TTC549 (cell line): Measurements from ENCODE around the gene CHMP6.

Experiments used
- FAIRE-seq: peaks from 2 replicates; lab custom pipeline; 2012; peaks lifted over from hg19 to GRCh38; lab: Jason Lieb, UNC

CHMP6 gene

GRCh38 chr17:80991645-80992076 is at the start of gene CHMP6:
TSS of gene CHMP6 (plus strand) at chr17:80991841. CDS start at chr17:80991919, 78 bp downstream.
- FAIRE-seq = no peak

GRCh38 chr17:80942423-80943345 is 49.0 kb upstream of the CHMP6 start:
- no peak for FAIRE-seq

GRCh38 chr17:80943346-80944145 is 48.1 kb upstream of the CHMP6 start:
- FAIRE-seq = no peak

GRCh38 chr17:80944326-80944725 is 47.3 kb upstream of the CHMP6 start:
- no peak for FAIRE-seq

- no peak for FAIRE-seq
These were observed 45.9 kb upstream of the CHMP6 start for GRCh38 chr17:80945736-80946135.

GRCh38 chr17:80946449-80946848 is 45.2 kb upstream of the CHMP6 start:
- no peak for FAIRE-seq

- FAIRE-seq = no peak
These were observed 44.3 kb upstream of the CHMP6 start for GRCh38 chr17:80947200-80947940.

GRCh38 chr17:80948019-80948975 is 43.3 kb upstream of the CHMP6 start:
- no peak for FAIRE-seq

- no peak for FAIRE-seq
These were observed 42.6 kb upstream of the CHMP6 start for GRCh38 chr17:80948976-80949450.

- FAIRE-seq = no peak
These were observed 41.9 kb upstream of the CHMP6 start for GRCh38 chr17:80949451-80950421.

- FAIRE-seq = no peak
These were observed 41.0 kb upstream of the CHMP6 start for GRCh38 chr17:80950466-80951120.

- no peak for FAIRE-seq
These were observed 40.2 kb upstream of the CHMP6 start for GRCh38 chr17:80951121-80952090.

GRCh38 chr17:80952291-80952690 is 39.4 kb upstream of the CHMP6 start:
- no peak for FAIRE-seq

GRCh38 chr17:80953471-80954315 is 37.9 kb upstream of the CHMP6 start:
- no peak for FAIRE-seq

- no peak for FAIRE-seq
These were observed 36.6 kb upstream of the CHMP6 start for GRCh38 chr17:80955078-80955477.

GRCh38 chr17:80955671-80956280 is 35.9 kb upstream of the CHMP6 start:
- FAIRE-seq = no peak
